KOPT-K1 (cell line): Measurements from ENCODE around the gene NDUFB10.
"Not testable (repeated sequence)": the region's sequence is repeated elsewhere in the genome, so short reads cannot be mapped to it uniquely, and the experiment has no call there.

Source experiments
- H3K27ac ChIP-seq: fragments of 200-600 bp; sonication (generic); 2 replicates; pipeline ENCODE4 v1.5.1; 2016; ENCODE audit warnings: antibody characterized with exemption, mild to moderate bottlenecking, low read depth, low read length; ENCODE audit not compliant: poor library complexity, severe bottlenecking
- H3K36me3 ChIP-seq: fragments of 200-600 bp; sonication (generic); 2 replicates; pipeline ENCODE4 v1.5.1; 2017; ENCODE audit warnings: antibody characterized with exemption, mild to moderate bottlenecking, low read length, moderate library complexity; ENCODE audit not compliant: insufficient read depth
- H3K9me3 ChIP-seq: fragments of 200-600 bp; sonication (generic); 2 replicates; pipeline ENCODE4 v1.5.1; 2017; ENCODE audit warnings: antibody characterized with exemption, low read length, mild to moderate bottlenecking; ENCODE audit not compliant: insufficient read depth, poor library complexity, severe bottlenecking

NDUFB10 gene

GRCh38 chr16:1919327-1919998, 39.9 kb upstream of the NDUFB10 start:
- no peaks in the 10 kb centered on the region for H3K9me3 ChIP-seq
- no peaks in the 10 kb centered on the region for H3K36me3 ChIP-seq
- no peak overlapping the region for H3K27ac ChIP-seq

GRCh38 chr16:1920122-1920521, 39.2 kb upstream of the NDUFB10 start:
- not testable (repeated sequence) for H3K36me3 ChIP-seq, H3K9me3 ChIP-seq, H3K27ac ChIP-seq

- H3K36me3 ChIP-seq, result no peaks in the 10 kb centered on the region
- H3K27ac ChIP-seq, result no peak overlapping the region
- no peaks in the 10 kb centered on the region for H3K9me3 ChIP-seq
These were observed 38.6 kb upstream of the NDUFB10 start for GRCh38 chr16:1920727-1921171.

GRCh38 chr16:1922357-1922756, 37.0 kb upstream of the NDUFB10 start:
- H3K36me3 ChIP-seq, result no peaks in the 10 kb centered on the region
- H3K9me3 ChIP-seq, result no peaks in the 10 kb centered on the region
- no peak overlapping the region for H3K27ac ChIP-seq

- no peak overlapping the region for H3K27ac ChIP-seq
- no peaks in the 10 kb centered on the region for H3K9me3 ChIP-seq
- no peaks in the 10 kb centered on the region for H3K36me3 ChIP-seq
These were observed 35.9 kb upstream of the NDUFB10 start for GRCh38 chr16:1923299-1924034.

GRCh38 chr16:1924095-1924494, 35.2 kb upstream of the NDUFB10 start:
- Histone ChIP-seq H3K9me3 (no peaks in the 10 kb centered on the region), H3K27ac (no peak overlapping the region), H3K36me3 (no peaks in the 10 kb centered on the region)

- Histone ChIP-seq H3K9me3 (no peaks in the 10 kb centered on the region), H3K36me3 (no peaks in the 10 kb centered on the region), H3K27ac (no peak overlapping the region)
These were observed 33.1 kb upstream of the NDUFB10 start for GRCh38 chr16:1926271-1926670.

GRCh38 chr16:1929105-1929504, 30.2 kb upstream of the NDUFB10 start:
- no peaks in the 10 kb centered on the region for H3K9me3 ChIP-seq
- peak overlapping the region; percentile 31 for H3K27ac ChIP-seq
- H3K36me3 ChIP-seq, result no peaks in the 10 kb centered on the region

GRCh38 chr16:1929578-1930337, 29.6 kb upstream of the NDUFB10 start:
- no peaks in the 10 kb centered on the region for H3K9me3 ChIP-seq
- H3K27ac ChIP-seq, result peak overlapping the region; percentile 31
- no peaks in the 10 kb centered on the region for H3K36me3 ChIP-seq

- H3K27ac ChIP-seq, result no peak overlapping the region
- no peaks in the 10 kb centered on the region for H3K9me3 ChIP-seq
- no peaks in the 10 kb centered on the region for H3K36me3 ChIP-seq
These were observed 29.0 kb upstream of the NDUFB10 start for GRCh38 chr16:1930338-1930720.

GRCh38 chr16:1932050-1933028, 27.0 kb upstream of the NDUFB10 start:
- no peak overlapping the region for H3K27ac ChIP-seq
- no peaks in the 10 kb centered on the region for H3K9me3 ChIP-seq
- H3K36me3 ChIP-seq, result no peaks in the 10 kb centered on the region

- no peak overlapping the region for H3K27ac ChIP-seq
These were observed 26.2 kb upstream of the NDUFB10 start for GRCh38 chr16:1933097-1933661.

GRCh38 chr16:1936945-1937479, 22.3 kb upstream of the NDUFB10 start:
- Histone ChIP-seq H3K9me3 (no peaks in the 10 kb centered on the region), H3K36me3 (peaks cover 6% of the 10 kb centered on the region; the same call in 1 of the 2 replicates), H3K27ac (no peak overlapping the region)

More at GRCh38 chr16:1933097-1933661, 26.2 kb upstream of the NDUFB10 start:
- Histone ChIP-seq H3K9me3 (no peaks in the 10 kb centered on the region), H3K36me3 (peaks cover 4% of the 10 kb centered on the region; the same call in 1 of the 2 replicates)

- H3K9me3 ChIP-seq, result no peaks in the 10 kb centered on the region
- peaks cover 6% of the 10 kb centered on the region; the same call in 1 of the 2 replicates for H3K36me3 ChIP-seq
- no peak overlapping the region for H3K27ac ChIP-seq
These were observed 21.0 kb upstream of the NDUFB10 start for GRCh38 chr16:1938316-1938715.
